ENCODE measurements around the gene TMC8. TPM values are rescaled to one million over a fixed set of nuclear protein-coding genes. Genes with fewer than 3 reads are reported as not detected.

Gene TMC8
- polyA plus RNA-seq, 1 of the 3 experiments (the other 2 are of a cell fraction) = 0.18 TPM

DNA sequence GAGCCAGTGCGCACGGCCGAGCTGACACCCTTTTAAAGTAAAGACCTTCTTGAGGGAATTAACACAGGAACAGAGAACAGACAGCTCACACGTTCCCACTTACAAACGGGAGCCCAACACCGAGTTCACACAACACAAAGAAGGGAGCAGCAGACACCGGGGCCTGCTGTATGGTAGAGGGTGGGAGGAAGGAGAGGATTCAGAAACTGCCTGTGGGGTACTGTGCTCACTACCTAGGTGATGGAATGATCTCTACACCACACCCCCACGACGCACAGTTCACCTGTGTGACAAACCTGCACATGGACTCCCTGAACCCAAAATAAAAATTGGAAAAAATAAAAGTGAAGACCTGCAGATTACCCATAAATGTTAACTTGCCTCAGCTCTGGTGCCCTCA, 34.5 kb upstream of the TMC8 start:
- ChIA-PET POLR2A (no interaction called here), CTCF (interaction anchor here (1.0 to 3.9 kb wide), 11 partner anchors 9 to 154 kb away, joined by 3 to 29 read pairs (median 8); no protein-coding TSS in a partner anchor)
- no peak overlapping the region for H3K4me3 ChIP-seq (ENCODE audit: low read depth in 2 of 2, low read length in 1 of 2)
- no peaks in the 10 kb centered on the region for H4K20me1 ChIP-seq (ENCODE audit: insufficient read depth)
- no peak overlapping the region for H3K9ac ChIP-seq
- no peak for DNase-seq
- H3K27ac ChIP-seq (ENCODE audit: low read depth in 2 of 2, low read length in 1 of 2) = no peak overlapping the region
- peaks cover 79 to 83% of the 10 kb centered on the region in 2 experiments for H3K36me3 ChIP-seq (replicated peaks in 1 of 2; ENCODE audit: control insufficient read depth in 1 of 2, insufficient read depth in 2 of 2, low read length in 1 of 2)
- no peaks in the 10 kb centered on the region for H3K79me2 ChIP-seq (ENCODE audit: insufficient read depth)
- H3F3A ChIP-seq (replicated peaks; ENCODE audit: insufficient read depth) = no peaks in the 10 kb centered on the region
- no peaks in the 10 kb centered on the region for H3K27me3 ChIP-seq (ENCODE audit: insufficient read depth)
- H3K9me3 ChIP-seq = no peaks in the 10 kb centered on the region
- no peak for TF ChIP-seq PBX3 (IDR thresholded peaks at IDR 0.05)
- no peak for TF ChIP-seq EP300 (IDR thresholded peaks at IDR 0.05; ENCODE audit: borderline replicate concordance in 1 of 2, low read depth in 1 of 2, low read length in 1 of 2)
- TF ChIP-seq MXI1 (IDR thresholded peaks at IDR 0.05; ENCODE audit: low read depth, low read length) = no peak
- TF ChIP-seq NFIC (IDR thresholded peaks at IDR 0.05; ENCODE audit: borderline replicate concordance) = no peak
- TF ChIP-seq RCOR1 (IDR thresholded peaks at IDR 0.05; ENCODE audit: low read length) = no peak
- TF ChIP-seq, protein P1, sequence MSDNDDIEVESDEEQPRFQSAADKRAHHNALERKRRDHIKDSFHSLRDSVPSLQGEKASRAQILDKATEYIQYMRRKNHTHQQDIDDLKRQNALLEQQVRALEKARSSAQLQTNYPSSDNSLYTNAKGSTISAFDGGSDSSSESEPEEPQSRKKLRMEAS (IDR thresholded peaks at IDR 0.05; ENCODE audit: low read depth) = no peak
- TF ChIP-seq TAF1 (IDR thresholded peaks at IDR 0.05; ENCODE audit: borderline replicate concordance, low read depth, low read length) = no peak
- no peak for TF ChIP-seq FOXJ3 (CRISPR knock-in tag; IDR thresholded peaks at IDR 0.05)
- TF ChIP-seq CHD2 (IDR thresholded peaks at IDR 0.05; ENCODE audit: low read length, partially characterized antibody) = no peak
- TF ChIP-seq ZBTB33 (IDR thresholded peaks at IDR 0.05; ENCODE audit: borderline replicate concordance, low read depth) = no peak
- TF ChIP-seq POLR2AphosphoS5 (IDR thresholded peaks at IDR 0.05; ENCODE audit: low read depth, low read length) = no peak
- no peak for TF ChIP-seq YY1 (IDR thresholded peaks at IDR 0.05; ENCODE audit: low read depth)
- TF ChIP-seq SMC3 (IDR thresholded peaks at IDR 0.05; ENCODE audit: low read depth, low read length) = no peak
- TF ChIP-seq, protein P2, sequence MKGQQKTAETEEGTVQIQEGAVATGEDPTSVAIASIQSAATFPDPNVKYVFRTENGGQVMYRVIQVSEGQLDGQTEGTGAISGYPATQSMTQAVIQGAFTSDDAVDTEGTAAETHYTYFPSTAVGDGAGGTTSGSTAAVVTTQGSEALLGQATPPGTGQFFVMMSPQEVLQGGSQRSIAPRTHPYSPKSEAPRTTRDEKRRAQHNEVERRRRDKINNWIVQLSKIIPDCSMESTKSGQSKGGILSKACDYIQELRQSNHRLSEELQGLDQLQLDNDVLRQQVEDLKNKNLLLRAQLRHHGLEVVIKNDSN (IDR thresholded peaks at IDR 0.05; ENCODE audit: borderline replicate concordance, low read depth) = no peak
- no peak for TF ChIP-seq REST (IDR thresholded peaks at IDR 0.05; ENCODE audit: low read depth, low read length)
- TF ChIP-seq GABPA (IDR thresholded peaks at IDR 0.05; ENCODE audit: low read depth) = no peak
- peaks cover 0 to 3% of the 10 kb centered on the region in 2 experiments; a peak in 1 of 4 replicates for H3K4me1 ChIP-seq (ENCODE audit: control insufficient read depth in 1 of 2, insufficient read depth in 2 of 2, low read depth in 1 of 2, low read length in 1 of 2)
- no peak overlapping the region for H3K4me2 ChIP-seq
- no peaks in the 10 kb centered on the region for H3K9me2 ChIP-seq
- no peak overlapping the region for H2AFZ ChIP-seq (ENCODE audit: low read depth)
- WGBS (ENCODE audit: low lambda C conversion rate) = 93% methylated on average over 9 of the region's 9 CpGs

Measured in SK-N-SH (cell line).